ENCODE measurements around the gene JSRP1. TPM values are rescaled to one million over a fixed set of nuclear protein-coding genes. Genes with fewer than 3 reads are reported as not detected.

The JSRP1 gene
- polyA plus RNA-seq, 1 of the 3 experiments (the other 2 are of a cell fraction): 0.76 TPM

GRCh38 chr19:2227415-2228156 lies 28.6 kb downstream of the JSRP1 start:
- ChIA-PET POLR2A (no interaction called here), CTCF (interaction anchor here (1.2 to 2.3 kb wide), 4 partner anchors 10 to 88 kb away, joined by 3 to 6 read pairs (median 5); no protein-coding TSS in a partner anchor)
- H3K4me2 ChIP-seq: no peak overlapping the region
- no peak overlapping the region for H3K27ac ChIP-seq (ENCODE audit: low read depth in 2 of 2, low read length in 1 of 2)
- TF ChIP-seq FOXJ3 (CRISPR knock-in tag; IDR thresholded peaks at IDR 0.05) (no peak), EZH2phosphoT487 (IDR thresholded peaks at IDR 0.05; ENCODE audit: borderline replicate concordance, low read depth) (no peak), CTCF (IDR thresholded peaks at IDR 0.05) (no peak), SIN3A (IDR thresholded peaks at IDR 0.05; ENCODE audit: borderline replicate concordance, low read depth, low read length) (no peak), GABPA (IDR thresholded peaks at IDR 0.05; ENCODE audit: low read depth) (no peak), POLR2AphosphoS5 (IDR thresholded peaks at IDR 0.05; ENCODE audit: low read depth, low read length) (no peak), CHD2 (IDR thresholded peaks at IDR 0.05; ENCODE audit: low read length, partially characterized antibody) (no peak), MAX (IDR thresholded peaks at IDR 0.05; ENCODE audit: low read depth) (no peak), FOXM1 (IDR thresholded peaks at IDR 0.05; ENCODE audit: low read depth) (no peak), USF2 (IDR thresholded peaks at IDR 0.05; ENCODE audit: borderline replicate concordance, low read depth, low read length) (no peak), RFX5 (IDR thresholded peaks at IDR 0.05; ENCODE audit: low read length) (no peak), EP300 (IDR thresholded peaks at IDR 0.05; ENCODE audit: borderline replicate concordance in 1 of 2, low read depth in 1 of 2, low read length in 1 of 2) (no peak)
- H4K20me1 ChIP-seq (ENCODE audit: insufficient read depth): 0 out of 2 replicates have a peak, but pooled peaks cover 4% of the 10 kb centered on the region
- H3K4me3 ChIP-seq (ENCODE audit: low read depth in 2 of 2, low read length in 1 of 2): no peak overlapping the region
- no peak overlapping the region for H3K9ac ChIP-seq
- H3F3A ChIP-seq (replicated peaks; ENCODE audit: insufficient read depth): peaks cover 21% of the 10 kb centered on the region
- no peak overlapping the region for H2AFZ ChIP-seq (ENCODE audit: low read depth)
- no peaks in the 10 kb centered on the region for H3K9me2 ChIP-seq
- H3K4me1 ChIP-seq (ENCODE audit: control insufficient read depth in 1 of 2, insufficient read depth in 2 of 2, low read depth in 1 of 2, low read length in 1 of 2): peaks cover 0 to 14% of the 10 kb centered on the region in 2 experiments; a peak in 1 of 4 replicates
- WGBS (ENCODE audit: low lambda C conversion rate): 95% methylated on average over 52 of the region's 67 CpGs
- DNase-seq: no peak
- H3K9me3 ChIP-seq: no peaks in the 10 kb centered on the region
- H3K79me2 ChIP-seq (ENCODE audit: insufficient read depth): peaks cover 9% of the 10 kb centered on the region; the same call in 1 of the 2 replicates
- peaks cover 8 to 58% of the 10 kb centered on the region in 2 experiments for H3K36me3 ChIP-seq (replicated peaks in 1 of 2; ENCODE audit: control insufficient read depth in 1 of 2, insufficient read depth in 2 of 2, low read length in 1 of 2)
- H3K27me3 ChIP-seq (ENCODE audit: insufficient read depth): no peaks in the 10 kb centered on the region

- Histone ChIP-seq H3K27me3 (ENCODE audit: insufficient read depth) (no peaks in the 10 kb centered on the region), H3K4me2 (no peak overlapping the region), H4K20me1 (ENCODE audit: insufficient read depth) (no peaks in the 10 kb centered on the region), H3K4me1 (ENCODE audit: control insufficient read depth in 1 of 2, insufficient read depth in 2 of 2, low read depth in 1 of 2, low read length in 1 of 2) (peaks cover 0 to 10% of the 10 kb centered on the region in 2 experiments; a peak in 1 of 4 replicates), H3K9ac (no peak overlapping the region), H3K9me3 (no peaks in the 10 kb centered on the region), H3K9me2 (no peaks in the 10 kb centered on the region), H3K36me3 (replicated peaks in 1 of 2; ENCODE audit: control insufficient read depth in 1 of 2, insufficient read depth in 2 of 2, low read length in 1 of 2) (peaks cover 8 to 59% of the 10 kb centered on the region in 2 experiments), H3K4me3 (ENCODE audit: low read depth in 2 of 2, low read length in 1 of 2) (no peak overlapping the region), H3K27ac (ENCODE audit: low read depth in 2 of 2, low read length in 1 of 2) (no peak overlapping the region), H3K79me2 (ENCODE audit: insufficient read depth) (0 out of 2 replicates have a peak, but pooled peaks cover 4% of the 10 kb centered on the region), H2AFZ (ENCODE audit: low read depth) (no peak overlapping the region), H3F3A (replicated peaks; ENCODE audit: insufficient read depth) (peaks cover 20% of the 10 kb centered on the region)
- 97% methylated on average over 32 of the region's 53 CpGs for WGBS (ENCODE audit: low lambda C conversion rate)
- ChIA-PET CTCF (interaction anchor here (0.8 to 2.3 kb wide), 6 partner anchors 11 to 89 kb away, joined by 3 to 6 read pairs (median 4); no protein-coding TSS in a partner anchor), POLR2A (no interaction called here)
- DNase-seq: no peak
- TF ChIP-seq REST (IDR thresholded peaks at IDR 0.05; ENCODE audit: low read depth, low read length) (no peak), MEF2A (IDR thresholded peaks at IDR 0.05; ENCODE audit: borderline replicate concordance, low read depth) (no peak), SMC3 (IDR thresholded peaks at IDR 0.05; ENCODE audit: low read depth, low read length) (no peak), GABPA (IDR thresholded peaks at IDR 0.05; ENCODE audit: low read depth) (no peak), RFX5 (IDR thresholded peaks at IDR 0.05; ENCODE audit: low read length) (no peak), USF1 (IDR thresholded peaks at IDR 0.05; ENCODE audit: borderline replicate concordance, low read depth) (no peak), NRF1 (IDR thresholded peaks at IDR 0.05; ENCODE audit: low read depth, low read length) (no peak), RAD21 (IDR thresholded peaks at IDR 0.05; ENCODE audit: low read length) (no peak), JUND (IDR thresholded peaks at IDR 0.05) (no peak)
These were observed 29.3 kb downstream of the JSRP1 start for GRCh38 chr19:2226840-2227360.
